Esophagus muscularis mucosa (tissue), 3 donors: ENCODE data around the gene FLNA.
"Not testable (repeated sequence)": the region's sequence is repeated elsewhere in the genome, so short reads cannot be mapped to it uniquely, and the experiment has no call there.

Experiments
- POLR2AphosphoS5 ChIP-seq, 2 donors: sonication (generic); formaldehyde crosslinking; IDR thresholded peaks; one replicate each; pipeline ENCODE4 v1.6.1; 2017; ENCODE audit warnings: antibody characterized with exemption in 2 of 2
- TF ChIP-seq, protein P1 (sequence below), 3 experiments: fragments of 200-600 bp in 2 of 3; fragments of 450-650 bp in 1 of 3; sonication (generic) in 2 of 3; IDR thresholded peaks; one replicate each; pipeline ENCODE4 v1.5.1; 2017 to 2019; ENCODE audit warnings: antibody characterized with exemption in 3 of 3, mild to moderate bottlenecking in 2 of 3, moderate library complexity in 1 of 3

DNA sequence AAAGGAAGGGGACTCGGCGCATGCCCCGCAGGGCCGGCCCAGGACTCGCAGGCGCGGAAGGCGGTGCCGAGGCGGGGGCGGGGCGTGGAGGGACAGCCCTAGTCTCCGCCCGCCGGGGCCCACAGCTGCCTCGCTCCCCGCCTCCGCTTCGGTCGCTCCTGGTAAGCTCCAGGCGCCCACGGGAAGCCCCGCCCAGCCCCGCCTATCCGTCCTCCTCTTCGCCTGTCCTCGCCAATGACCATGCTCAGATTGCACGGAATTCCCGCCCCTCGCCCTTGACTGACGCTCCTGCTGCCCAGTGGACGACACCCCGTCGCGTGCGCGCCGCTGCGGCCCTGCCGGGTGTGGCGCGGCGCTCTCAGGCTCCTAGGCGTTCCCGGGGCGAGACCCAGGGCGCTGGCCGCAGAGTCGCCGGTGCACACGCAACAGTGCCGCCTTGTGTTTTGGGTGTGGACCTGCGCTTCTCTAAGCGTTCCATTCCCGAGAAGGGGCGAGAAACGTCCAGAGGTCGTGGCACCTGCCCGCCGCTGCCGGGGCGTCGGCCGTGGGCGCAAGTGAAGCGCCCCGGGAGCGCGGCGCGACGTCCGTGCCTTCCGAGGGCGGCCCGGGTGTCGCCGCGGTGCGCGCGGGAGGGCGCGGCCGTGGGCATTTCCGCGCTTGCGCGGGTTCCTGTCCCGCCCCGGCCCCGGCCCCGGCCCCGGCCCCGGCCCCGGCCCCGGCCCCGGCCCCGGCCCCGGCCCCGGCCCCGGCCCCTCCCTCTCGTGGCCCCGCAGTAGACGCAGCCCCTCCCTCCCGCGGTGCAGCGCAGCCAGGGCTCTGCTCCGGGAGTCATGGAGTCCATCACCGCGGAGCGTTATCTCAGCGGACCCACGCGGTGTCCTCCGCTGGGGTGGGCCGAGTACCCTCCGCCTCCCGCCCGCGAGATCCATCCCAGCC is 15.6 kb upstream of the FLNA start:
- TF ChIP-seq POLR2AphosphoS5 (IDR thresholded peaks at IDR 0.05): not testable (repeated sequence)
- TF ChIP-seq, protein P1, sequence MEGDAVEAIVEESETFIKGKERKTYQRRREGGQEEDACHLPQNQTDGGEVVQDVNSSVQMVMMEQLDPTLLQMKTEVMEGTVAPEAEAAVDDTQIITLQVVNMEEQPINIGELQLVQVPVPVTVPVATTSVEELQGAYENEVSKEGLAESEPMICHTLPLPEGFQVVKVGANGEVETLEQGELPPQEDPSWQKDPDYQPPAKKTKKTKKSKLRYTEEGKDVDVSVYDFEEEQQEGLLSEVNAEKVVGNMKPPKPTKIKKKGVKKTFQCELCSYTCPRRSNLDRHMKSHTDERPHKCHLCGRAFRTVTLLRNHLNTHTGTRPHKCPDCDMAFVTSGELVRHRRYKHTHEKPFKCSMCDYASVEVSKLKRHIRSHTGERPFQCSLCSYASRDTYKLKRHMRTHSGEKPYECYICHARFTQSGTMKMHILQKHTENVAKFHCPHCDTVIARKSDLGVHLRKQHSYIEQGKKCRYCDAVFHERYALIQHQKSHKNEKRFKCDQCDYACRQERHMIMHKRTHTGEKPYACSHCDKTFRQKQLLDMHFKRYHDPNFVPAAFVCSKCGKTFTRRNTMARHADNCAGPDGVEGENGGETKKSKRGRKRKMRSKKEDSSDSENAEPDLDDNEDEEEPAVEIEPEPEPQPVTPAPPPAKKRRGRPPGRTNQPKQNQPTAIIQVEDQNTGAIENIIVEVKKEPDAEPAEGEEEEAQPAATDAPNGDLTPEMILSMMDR (IDR thresholded peaks at IDR 0.05): not testable (repeated sequence)
